GM12875 (cell line): Measurements from ENCODE around the gene SLC30A3.
"Not testable (repeated sequence)": the region's sequence is repeated elsewhere in the genome, so short reads cannot be mapped to it uniquely, and the experiment has no call there.

Experiments used
- H3K4me3 ChIP-seq: one replicate; pipeline ENCODE4 v1.5.1; 2011; ENCODE audit warnings: low read depth, low read length, control low read depth
- TF ChIP-seq, protein P1 (sequence below): IDR thresholded peaks from 2 replicates; pipeline ENCODE4 v1.5.1; 2011; ENCODE audit warnings: low read depth, mild to moderate bottlenecking, control low read depth, inconsistent platforms, low read length, moderate library complexity, borderline replicate concordance; ENCODE audit not compliant: insufficient read depth

Gene SLC30A3

DNA sequence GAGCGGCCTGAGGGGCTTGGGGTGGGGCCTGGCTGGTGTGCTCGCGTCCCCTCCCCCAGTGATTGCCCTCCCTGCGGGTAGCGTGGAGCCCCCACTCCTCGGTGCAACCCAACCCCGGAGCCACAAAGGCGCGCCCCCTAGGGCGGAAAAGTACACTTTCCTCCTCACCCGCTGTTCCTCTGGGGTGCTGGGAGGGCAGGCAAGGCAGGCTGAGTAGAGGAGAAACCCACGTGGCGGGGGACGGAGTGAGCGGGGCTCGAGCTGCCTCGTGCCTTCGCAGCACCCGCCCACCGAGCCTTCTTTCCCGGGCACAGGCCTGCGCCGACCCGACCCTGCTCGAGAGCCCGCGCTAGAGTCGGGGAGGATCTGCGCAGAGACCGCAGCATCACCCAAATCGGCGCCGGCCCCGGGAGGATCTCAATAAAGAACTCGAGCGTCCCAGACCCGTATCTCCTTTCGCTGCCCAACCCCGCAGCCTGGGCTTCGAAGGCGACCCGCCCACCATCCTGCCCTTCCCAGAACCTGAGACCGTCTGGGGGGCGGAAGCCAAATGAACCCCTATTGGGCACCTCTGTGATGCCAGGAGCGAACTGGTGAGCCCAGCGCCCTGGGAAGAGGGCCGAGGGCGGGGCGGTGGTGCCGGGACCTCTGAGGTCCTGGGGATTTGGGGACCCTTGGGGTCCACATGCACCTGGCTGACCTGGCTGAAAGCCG, 43.9 kb upstream of the SLC30A3 start:
- H3K4me3 ChIP-seq: no peak overlapping the region
- TF ChIP-seq, protein P1, sequence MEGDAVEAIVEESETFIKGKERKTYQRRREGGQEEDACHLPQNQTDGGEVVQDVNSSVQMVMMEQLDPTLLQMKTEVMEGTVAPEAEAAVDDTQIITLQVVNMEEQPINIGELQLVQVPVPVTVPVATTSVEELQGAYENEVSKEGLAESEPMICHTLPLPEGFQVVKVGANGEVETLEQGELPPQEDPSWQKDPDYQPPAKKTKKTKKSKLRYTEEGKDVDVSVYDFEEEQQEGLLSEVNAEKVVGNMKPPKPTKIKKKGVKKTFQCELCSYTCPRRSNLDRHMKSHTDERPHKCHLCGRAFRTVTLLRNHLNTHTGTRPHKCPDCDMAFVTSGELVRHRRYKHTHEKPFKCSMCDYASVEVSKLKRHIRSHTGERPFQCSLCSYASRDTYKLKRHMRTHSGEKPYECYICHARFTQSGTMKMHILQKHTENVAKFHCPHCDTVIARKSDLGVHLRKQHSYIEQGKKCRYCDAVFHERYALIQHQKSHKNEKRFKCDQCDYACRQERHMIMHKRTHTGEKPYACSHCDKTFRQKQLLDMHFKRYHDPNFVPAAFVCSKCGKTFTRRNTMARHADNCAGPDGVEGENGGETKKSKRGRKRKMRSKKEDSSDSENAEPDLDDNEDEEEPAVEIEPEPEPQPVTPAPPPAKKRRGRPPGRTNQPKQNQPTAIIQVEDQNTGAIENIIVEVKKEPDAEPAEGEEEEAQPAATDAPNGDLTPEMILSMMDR: no peak

DNA sequence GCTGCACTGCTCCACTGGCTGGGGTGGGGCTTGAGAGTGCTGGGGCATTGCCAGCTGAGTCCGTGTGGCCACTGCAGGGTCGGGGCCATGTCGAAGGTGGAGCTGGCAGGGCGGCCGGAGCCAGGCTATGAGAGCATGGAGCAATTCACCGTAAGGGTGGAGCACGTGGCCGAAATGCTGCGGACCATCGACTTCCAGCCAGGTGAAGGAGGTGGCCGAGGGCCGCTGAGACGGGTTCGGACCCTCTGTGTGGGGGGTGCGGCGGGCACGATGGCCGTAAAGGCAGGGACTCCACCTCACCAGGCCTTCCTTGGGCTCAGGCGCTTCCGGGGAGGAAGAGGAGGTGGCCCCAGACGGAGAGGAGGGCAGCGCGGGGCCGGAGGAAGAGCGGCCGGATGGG, 43.3 kb upstream of the SLC30A3 start:
- TF ChIP-seq, protein P1: no peak
- H3K4me3 ChIP-seq: no peak overlapping the region

DNA sequence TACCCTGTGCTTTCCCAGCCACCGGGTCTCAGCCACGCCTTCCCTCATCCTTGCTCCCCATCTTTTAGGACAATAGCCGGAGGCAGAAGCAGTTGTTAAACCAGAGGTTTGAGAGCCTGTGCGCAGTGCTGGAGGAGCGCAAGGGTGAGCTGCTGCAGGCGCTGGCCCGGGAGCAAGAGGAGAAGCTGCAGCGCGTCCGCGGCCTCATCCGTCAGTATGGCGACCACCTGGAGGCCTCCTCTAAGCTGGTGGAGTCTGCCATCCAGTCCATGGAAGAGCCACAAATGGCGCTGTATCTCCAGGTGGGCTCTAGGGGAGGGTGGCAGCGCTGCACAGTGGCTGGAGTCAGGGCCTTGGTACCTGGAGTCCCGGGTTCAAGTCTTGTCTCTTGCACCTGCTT, 42.7 kb upstream of the SLC30A3 start:
- no peak overlapping the region for H3K4me3 ChIP-seq
- TF ChIP-seq, protein P1: no peak

DNA sequence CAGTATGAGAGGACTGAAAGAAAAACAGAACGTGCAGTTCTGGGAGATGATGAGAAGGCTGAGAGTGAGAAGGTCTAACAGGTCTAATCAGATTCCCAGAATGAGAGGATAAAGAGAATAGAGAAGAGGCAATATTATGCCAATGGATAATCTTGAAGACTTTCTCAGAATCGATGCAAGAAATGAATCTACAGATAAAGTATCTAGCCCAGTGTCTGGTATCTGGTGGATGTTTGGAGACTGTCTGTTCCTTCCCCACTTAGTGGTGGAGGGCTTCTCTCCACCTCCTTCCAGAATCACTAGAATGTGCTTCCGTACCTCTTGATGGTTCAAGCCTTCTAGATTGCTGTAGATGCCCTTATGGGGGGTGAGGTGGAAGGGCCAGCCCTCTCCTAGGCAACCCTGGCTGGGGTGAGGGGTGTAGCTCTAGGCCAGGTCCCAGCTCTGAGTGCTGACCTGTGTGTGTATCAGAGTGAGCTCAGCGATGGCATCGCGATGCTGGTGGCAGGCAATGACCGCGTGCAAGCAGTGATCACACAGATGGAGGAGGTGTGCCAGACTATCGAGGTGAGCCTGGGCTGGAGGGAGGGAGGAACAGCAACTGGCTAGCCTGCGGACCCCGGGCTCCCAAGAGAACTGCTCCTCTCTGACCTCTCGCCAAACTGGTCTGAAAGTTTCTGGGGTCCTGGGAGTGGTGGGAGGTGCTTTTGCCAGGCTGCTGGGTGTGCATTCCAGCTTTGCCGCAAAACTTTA, 41.8 kb upstream of the SLC30A3 start:
- no peak overlapping the region for H3K4me3 ChIP-seq
- TF ChIP-seq, protein P1: no peak

DNA sequence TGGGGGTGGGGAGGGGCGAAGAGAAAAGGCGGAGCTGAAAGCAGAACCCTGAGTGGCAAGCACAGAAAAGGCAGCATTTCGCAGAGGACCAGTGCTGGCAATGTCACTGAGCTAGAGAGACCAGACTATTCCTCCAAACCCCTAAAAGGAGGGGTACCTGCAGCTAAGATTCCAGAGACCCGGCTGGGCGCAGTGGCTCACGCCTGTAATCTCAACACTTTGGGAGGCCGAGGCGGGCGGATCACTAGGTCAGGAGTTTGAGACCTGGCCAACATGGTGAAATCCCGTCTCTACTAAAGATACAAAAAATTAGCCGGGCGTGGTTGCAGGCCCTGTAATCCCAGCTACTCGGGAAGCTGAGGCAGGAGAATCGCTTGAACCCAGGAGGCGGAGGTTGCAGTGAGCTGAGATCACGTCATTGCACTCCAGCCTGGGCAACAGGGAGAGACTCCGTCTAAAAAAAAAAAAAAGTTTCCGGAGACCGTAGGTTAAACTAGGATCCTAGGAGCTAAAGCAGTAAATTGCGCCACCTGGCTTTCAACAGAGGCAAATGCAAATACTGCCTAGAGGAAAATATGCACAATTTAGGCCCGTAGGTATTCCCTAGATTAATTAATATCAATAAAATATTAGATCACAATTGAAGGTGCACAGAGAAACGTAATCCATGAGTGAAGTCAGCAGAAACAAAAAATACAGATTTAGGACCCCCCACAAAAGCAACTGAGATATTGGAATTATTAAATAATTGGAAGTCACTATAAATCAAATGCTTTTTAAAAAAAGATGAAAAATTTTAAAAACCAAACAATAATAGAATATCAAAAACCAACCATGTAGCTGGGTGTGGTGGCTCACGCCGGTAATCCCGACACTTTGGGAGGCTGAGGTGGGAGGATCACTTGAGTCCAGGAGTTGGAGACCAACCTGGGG, 40.5 kb upstream of the SLC30A3 start:
- TF ChIP-seq, protein P1: peak; percentile 72; the same call in 1 of the 2 replicates

DNA sequence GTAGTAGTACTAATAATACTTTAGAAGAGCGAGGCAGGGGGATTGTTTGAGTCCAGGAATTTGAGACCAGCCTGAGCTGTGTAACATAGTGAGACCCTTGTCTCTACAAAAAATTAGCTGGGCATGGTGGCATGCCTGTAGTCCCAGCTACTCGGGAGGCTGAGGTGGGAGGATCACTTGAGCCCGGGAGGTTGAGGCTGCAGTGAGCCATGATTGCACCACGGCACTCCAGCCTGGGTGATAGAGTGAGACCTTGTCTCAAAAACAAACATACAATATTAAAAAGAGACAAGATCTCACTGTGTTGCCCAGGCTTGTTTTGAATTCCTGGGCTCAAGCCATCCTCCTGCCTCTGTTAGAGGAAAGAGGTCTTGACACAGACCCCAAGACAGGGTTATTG, 37.8 kb upstream of the SLC30A3 start:
- H3K4me3 ChIP-seq: not testable (repeated sequence)

More for the DNA sequence above, 40.5 kb upstream of the SLC30A3 start:
- H3K4me3 ChIP-seq: peak overlapping the region; percentile 30

DNA sequence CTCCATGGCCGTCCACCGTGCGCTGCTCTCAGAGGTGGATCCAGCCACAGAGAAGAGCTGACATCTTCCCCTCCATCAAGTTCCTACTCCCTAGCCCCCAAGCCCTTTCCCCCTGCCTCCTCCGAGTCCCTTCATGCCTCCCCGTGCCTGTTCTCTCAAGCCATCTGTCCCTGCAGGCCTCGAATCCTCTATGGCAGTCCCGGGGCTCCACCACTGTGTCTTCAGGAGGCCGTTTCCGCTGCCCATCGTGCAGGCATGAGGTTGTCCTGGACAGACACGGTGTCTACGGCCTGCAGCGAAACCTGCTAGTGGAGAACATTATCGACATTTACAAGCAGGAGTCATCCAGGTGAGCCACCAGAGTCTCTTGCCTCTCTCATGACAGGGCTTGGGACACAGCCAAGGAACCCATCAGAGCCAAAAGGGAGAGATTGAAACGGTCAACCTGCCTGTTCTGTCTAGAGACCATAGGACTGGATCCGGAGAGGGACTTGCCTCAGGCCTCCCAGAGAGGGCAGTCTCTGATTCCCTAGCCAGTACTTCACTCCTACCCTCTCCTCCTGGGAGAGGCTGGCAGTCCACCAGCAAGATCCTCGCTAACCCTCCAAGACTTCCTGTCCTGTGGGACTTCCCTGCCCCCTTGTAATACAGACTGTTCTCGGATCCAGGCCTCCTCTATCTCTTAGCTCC, 35.7 kb upstream of the SLC30A3 start:
- TF ChIP-seq, protein P1: no peak

More for the DNA sequence above, 35.7 kb upstream of the SLC30A3 start:
- no peak overlapping the region for H3K4me3 ChIP-seq
